Dermis blood vessel endothelial cell (primary cell): ENCODE measurements around the gene MOBP. TPM values are rescaled to one million over a fixed set of nuclear protein-coding genes. Genes with fewer than 3 reads are reported as not detected.
A peak's percentile ranks its signal among the peaks of the same experiment; 100 is the strongest.

Experiments
- DNase-seq: peaks from one replicate; pipeline ENCODE4 v3.0.0; 2010
- total RNA-seq: library from RNA; depleted of rRNA; stranded (reverse); fragments of >200 nt; gene quantifications from 2 replicates; pipeline ENCODE4 v1.2.3, GENCODE V29; 2014

Gene MOBP
- total RNA-seq, 1 donor from 2014 or later, result not detected

- DNase-seq, result peak; percentile 57
These were observed 32.3 kb downstream of the MOBP start for GRCh38 chr3:39499651-39500273.

- DNase-seq, result no peak
These were observed 33.6 kb downstream of the MOBP start for GRCh38 chr3:39501059-39501458.

- peak; percentile 40 for DNase-seq
These were observed 34.7 kb downstream of the MOBP start for GRCh38 chr3:39501968-39502837.

- peak; percentile 66 for DNase-seq
These were observed 35.3 kb downstream of the MOBP start for GRCh38 chr3:39502838-39503145.

- DNase-seq, result peak; percentile 64
These were observed 38.6 kb downstream of the MOBP start for GRCh38 chr3:39505866-39506742.

GRCh38 chr3:39506863-39507262 is 39.4 kb downstream of the MOBP start:
- no peak for DNase-seq

- no peak for DNase-seq
These were observed 46.4 kb downstream of the MOBP start for GRCh38 chr3:39513791-39514369.

GRCh38 chr3:39515681-39516441 is 48.4 kb downstream of the MOBP start:
- DNase-seq, result no peak

GRCh38 chr3:39519103-39519502 is 51.6 kb downstream of the MOBP start:
- DNase-seq, result no peak

GRCh38 chr3:39519554-39520288 is 52.2 kb downstream of the MOBP start:
- DNase-seq, result no peak

- DNase-seq, result no peak
These were observed 54.0 kb downstream of the MOBP start for GRCh38 chr3:39521456-39521855.

- DNase-seq, result no peak
These were observed 56.6 kb downstream of the MOBP start for GRCh38 chr3:39524107-39524506.

GRCh38 chr3:39528844-39529243 is 61.4 kb downstream of the MOBP start:
- DNase-seq, result no peak

- no peak for DNase-seq
These were observed 62.1 kb downstream of the MOBP start for GRCh38 chr3:39529577-39529976.

GRCh38 chr3:39531066-39531465 is 63.6 kb downstream of the MOBP start:
- DNase-seq, result peak; percentile 34

- peak; percentile 97 for DNase-seq
These were observed 64.2 kb downstream of the MOBP start for GRCh38 chr3:39531665-39532064.

- DNase-seq, result peak; percentile 31
These were observed 65.3 kb downstream of the MOBP start for GRCh38 chr3:39532777-39533176.

- peak; percentile 61 for DNase-seq
These were observed 65.7 kb downstream of the MOBP start for GRCh38 chr3:39533226-39533625.

GRCh38 chr3:39540162-39540921 is 72.9 kb downstream of the MOBP start:
- DNase-seq, result no peak

GRCh38 chr3:39541442-39541841 is 74.0 kb downstream of the MOBP start:
- DNase-seq, result no peak

- peak; percentile 76 for DNase-seq
These were observed 74.4 kb downstream of the MOBP start for GRCh38 chr3:39541917-39542329.
